Measurements from ENCODE around the gene NUP214.

- TF ChIP-seq ZNF274 (IDR thresholded peaks at IDR 0.05; ENCODE audit: low read depth, low read length), result no peak
- TF ChIP-seq YY1 (IDR thresholded peaks at IDR 0.05; ENCODE audit: insufficient read depth, insufficient read length), result no peak
Measured at GRCh38 chr9:131081868-131082267, 43.5 kb upstream of the NUP214 start.
